ENCODE data around the gene EPPIN. TPM values are rescaled to one million over a fixed set of nuclear protein-coding genes. Genes with fewer than 3 reads are reported as not detected.

EPPIN gene
- total RNA-seq, 1 donor, result not detected

- DNase-seq (ENCODE audit: low read depth), result no peak
- H3K4me3 ChIP-seq (ENCODE audit: low read depth, low read length), result no peak overlapping the region
- TF ChIP-seq CTCF (IDR thresholded peaks at IDR 0.05; ENCODE audit: insufficient read depth, low read depth, low read length), result no peak
Observed at GRCh38 chr20:45545351-45545750, 1.9 kb downstream of the EPPIN start.

- DNase-seq (ENCODE audit: low read depth), result no peak
- no peak for TF ChIP-seq CTCF (IDR thresholded peaks at IDR 0.05; ENCODE audit: insufficient read depth, low read depth, low read length)
- no peak within 1 kb of the TSS for H3K4me3 ChIP-seq (ENCODE audit: low read depth, low read length)
Observed at GRCh38 chr20:45539382-45539781, 7.8 kb downstream of the EPPIN start, which contains the start of gene WFDC6. Gene WFDC6 (minus strand): TSS chr20:45539482. CDS start chr20:45539407, 75 bp downstream.

- DNase-seq (ENCODE audit: low read depth), result no peak
- no peak overlapping the region for H3K4me3 ChIP-seq (ENCODE audit: low read depth, low read length)
- TF ChIP-seq CTCF (IDR thresholded peaks at IDR 0.05; ENCODE audit: insufficient read depth, low read depth, low read length), result no peak
Observed at GRCh38 chr20:45538209-45538799, 8.9 kb downstream of the EPPIN start.

- H3K4me3 ChIP-seq (ENCODE audit: low read depth, low read length), result no peak overlapping the region
- DNase-seq (ENCODE audit: low read depth), result no peak
- no peak for TF ChIP-seq CTCF (IDR thresholded peaks at IDR 0.05; ENCODE audit: insufficient read depth, low read depth, low read length)
Observed at GRCh38 chr20:45527294-45527693, 19.9 kb downstream of the EPPIN start.

- no peak for TF ChIP-seq CTCF (IDR thresholded peaks at IDR 0.05; ENCODE audit: insufficient read depth, low read depth, low read length)
- no peak overlapping the region for H3K4me3 ChIP-seq (ENCODE audit: low read depth, low read length)
- no peak for DNase-seq (ENCODE audit: low read depth)
Observed at GRCh38 chr20:45523821-45524220, 23.4 kb downstream of the EPPIN start.

- no peak overlapping the region for H3K4me3 ChIP-seq (ENCODE audit: low read depth, low read length)
- no peak for TF ChIP-seq CTCF (IDR thresholded peaks at IDR 0.05; ENCODE audit: insufficient read depth, low read depth, low read length)
- no peak for DNase-seq (ENCODE audit: low read depth)
Observed at GRCh38 chr20:45518282-45518681, 28.9 kb downstream of the EPPIN start.
